ENCODE results near the gene GPX3. TPM values are rescaled to one million over a fixed set of nuclear protein-coding genes. Genes with fewer than 3 reads are reported as not detected.
A peak's percentile ranks its signal among the peaks of the same experiment; 100 is the strongest.

Gene GPX3, protein sequence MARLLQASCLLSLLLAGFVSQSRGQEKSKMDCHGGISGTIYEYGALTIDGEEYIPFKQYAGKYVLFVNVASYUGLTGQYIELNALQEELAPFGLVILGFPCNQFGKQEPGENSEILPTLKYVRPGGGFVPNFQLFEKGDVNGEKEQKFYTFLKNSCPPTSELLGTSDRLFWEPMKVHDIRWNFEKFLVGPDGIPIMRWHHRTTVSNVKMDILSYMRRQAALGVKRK
- total RNA-seq: not detected
- polyA plus RNA-seq: 1 to 10 TPM in 1 of 2 donors, not detected in 1; 1.5 TPM

DNA sequence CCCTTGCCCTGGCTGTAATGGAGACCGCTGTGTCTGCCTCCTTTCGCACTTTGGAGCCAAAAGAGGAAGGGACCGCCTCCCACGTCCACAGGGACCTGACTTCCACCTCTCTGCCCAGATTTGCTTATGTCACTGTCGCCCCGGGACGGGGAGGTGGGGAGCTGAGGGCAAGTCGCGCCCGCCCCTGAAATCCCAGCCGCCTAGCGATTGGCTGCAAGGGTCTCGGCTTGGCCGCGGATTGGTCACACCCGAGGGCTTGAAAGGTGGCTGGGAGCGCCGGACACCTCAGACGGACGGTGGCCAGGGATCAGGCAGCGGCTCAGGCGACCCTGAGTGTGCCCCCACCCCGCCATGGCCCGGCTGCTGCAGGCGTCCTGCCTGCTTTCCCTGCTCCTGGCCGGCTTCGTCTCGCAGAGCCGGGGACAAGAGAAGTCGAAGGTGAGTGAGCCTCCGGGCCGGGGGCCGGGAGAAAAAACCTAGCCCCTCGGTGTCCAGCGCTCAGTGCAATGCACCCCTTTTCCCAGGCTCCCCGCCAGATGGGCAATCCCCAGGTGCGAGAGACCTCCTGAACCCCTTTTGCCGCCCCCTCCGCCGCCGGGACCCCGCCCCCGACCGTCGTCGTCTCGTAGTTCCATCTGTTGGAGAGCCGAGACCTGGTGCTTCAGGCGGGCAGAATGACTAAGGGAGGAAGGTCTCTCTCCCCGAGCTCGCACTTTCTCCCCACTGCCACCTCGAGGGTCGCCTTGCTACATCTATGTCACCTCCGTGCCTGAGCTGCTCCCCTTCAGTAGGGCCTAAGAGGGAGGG lies at the start of gene GPX3:
Gene GPX3, plus strand, starts transcription at position 288 of the 807 bp plus-strand sequence. Its CDS starts 64 bp downstream, at position 352.
- H3K4me1 ChIP-seq (ENCODE audit: insufficient read depth, low read length): peaks cover 22% of the 10 kb centered on the region
- Mint-ChIP-seq H3K9me3 (peaks cover 0 to 2% (median 0%) of the 10 kb centered on the region in 8 donors), H3K36me3 (peaks cover 2 to 6% of the 10 kb centered on the region in 2 donors), H3K4me3 (peak within 1 kb of the TSS; percentile 52 to 83 (median 74)), H3K4me1 (peaks cover 11 to 55% (median 31%) of the 10 kb centered on the region in 4 donors), H3K27me3 (no peaks in the 10 kb centered on the region), H3K27ac (peak within 1 kb of the TSS in 6 of 7 donors; percentile 6 to 81 (median 72))
- no peak within 1 kb of the TSS for H3K27ac ChIP-seq (ENCODE audit: low read depth, low read length)
- intact Hi-C loops (cut with micrococcal nuclease): no loop called here
- ChIA-PET POLR2A (ENCODE audit: partially characterized antibody) (interaction anchor here (2.0 kb wide), 1 partner anchor 9 kb away, joined by 6 read pairs; no protein-coding TSS in a partner anchor), CTCF (ENCODE audit: partially characterized antibody) (interaction anchor here (1.1 to 1.6 kb wide), 2 partner anchors 8 to 95 kb away, joined by 3 to 6 read pairs; no protein-coding TSS in a partner anchor)
- peak in 4 of 5 donors; percentile 6 to 22 (median 14) for DNase-seq
- H3K9me3 ChIP-seq (ENCODE audit: control insufficient read depth in 1 of 2, low read length in 2 of 2): no peaks in the 10 kb centered on the region
- no peaks in the 10 kb centered on the region for H3K27me3 ChIP-seq (ENCODE audit: insufficient read depth, low read length)
- no peaks in the 10 kb centered on the region for H3K36me3 ChIP-seq (ENCODE audit: insufficient read depth, low read length)
- peak within 1 kb of the TSS; percentile 6 to 43 for H3K4me3 ChIP-seq (ENCODE audit: low read length in 2 of 2)

DNA sequence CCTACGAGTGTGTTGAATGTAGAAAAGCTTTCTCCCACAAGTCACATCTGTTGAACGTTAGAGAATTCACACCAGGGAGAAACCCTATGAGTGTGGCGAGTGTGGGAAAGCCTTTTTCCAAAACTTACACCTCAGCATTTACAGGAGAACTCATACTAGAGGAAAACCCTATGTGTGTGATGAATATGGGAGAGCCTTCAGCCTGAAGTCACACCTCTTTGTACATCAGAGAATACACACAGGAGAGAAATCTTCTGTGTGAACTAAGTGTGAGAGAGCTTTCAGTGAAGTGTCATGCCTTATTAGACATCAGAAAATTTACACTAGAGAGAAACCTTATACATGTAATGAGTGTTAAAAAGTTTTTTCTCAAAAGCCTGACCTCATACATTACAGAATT lies 41.8 kb upstream of the GPX3 start:
- ChIA-PET CTCF (ENCODE audit: partially characterized antibody) (no interaction called here), POLR2A (ENCODE audit: partially characterized antibody) (no interaction called here)
- H3K36me3 ChIP-seq (ENCODE audit: insufficient read depth, low read length): no peaks in the 10 kb centered on the region
- H3K4me1 Mint-ChIP-seq: no peaks in the 10 kb centered on the region
- no peaks in the 10 kb centered on the region for H3K36me3 Mint-ChIP-seq
- intact Hi-C loops (cut with micrococcal nuclease): no loop called here
- no peak overlapping the region for H3K4me3 Mint-ChIP-seq
- H3K27me3 Mint-ChIP-seq: peaks cover 0 to 3% of the 10 kb centered on the region in 2 donors
- DNase-seq: no peak
- no peak overlapping the region for H3K27ac Mint-ChIP-seq
- H3K4me3 ChIP-seq (ENCODE audit: low read length in 2 of 2): no peak overlapping the region
- H3K27ac ChIP-seq (ENCODE audit: low read depth, low read length): no peak overlapping the region
- no peaks in the 10 kb centered on the region for H3K9me3 ChIP-seq (ENCODE audit: control insufficient read depth in 1 of 2, low read length in 2 of 2)
- no peaks in the 10 kb centered on the region for H3K27me3 ChIP-seq (ENCODE audit: insufficient read depth, low read length)
- H3K4me1 ChIP-seq (ENCODE audit: insufficient read depth, low read length): no peaks in the 10 kb centered on the region
- H3K9me3 Mint-ChIP-seq: peaks cover 0 to 8% (median 4%) of the 10 kb centered on the region in 8 donors

DNA sequence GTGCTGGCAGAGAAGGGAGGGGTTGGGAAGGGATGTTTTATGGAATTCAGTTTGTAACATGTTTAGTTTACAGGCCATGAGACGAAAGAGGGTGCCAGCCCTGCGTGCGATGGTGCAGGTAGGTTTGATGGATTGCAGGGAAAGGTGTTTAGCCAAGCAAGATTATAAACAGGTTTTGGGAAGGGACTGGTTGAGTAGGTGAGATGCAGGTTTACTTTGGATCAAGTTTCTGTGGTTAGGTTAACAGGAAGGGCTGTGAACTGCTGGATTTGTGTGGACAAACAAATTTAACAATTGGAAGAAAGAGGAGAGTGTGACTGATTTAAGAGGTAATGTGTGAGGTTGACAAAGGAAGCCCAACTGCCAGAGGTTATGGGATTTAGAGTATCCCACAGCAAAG lies 32.6 kb upstream of the GPX3 start:
- POLR2A ChIA-PET (ENCODE audit: partially characterized antibody): no interaction called here
- Mint-ChIP-seq H3K9me3 (peaks cover 0 to 5% (median 0%) of the 10 kb centered on the region in 8 donors), H3K4me1 (no peaks in the 10 kb centered on the region), H3K4me3 (no peak overlapping the region), H3K27ac (no peak overlapping the region), H3K36me3 (peaks cover 0 to 14% of the 10 kb centered on the region in 2 donors), H3K27me3 (no peaks in the 10 kb centered on the region)
- Histone ChIP-seq H3K36me3 (ENCODE audit: insufficient read depth, low read length) (no peaks in the 10 kb centered on the region), H3K4me1 (ENCODE audit: insufficient read depth, low read length) (no peaks in the 10 kb centered on the region), H3K9me3 (ENCODE audit: control insufficient read depth in 1 of 2, low read length in 2 of 2) (no peaks in the 10 kb centered on the region), H3K27me3 (ENCODE audit: insufficient read depth, low read length) (no peaks in the 10 kb centered on the region), H3K27ac (ENCODE audit: low read depth, low read length) (no peak overlapping the region), H3K4me3 (ENCODE audit: low read length in 2 of 2) (no peak overlapping the region)
- no peak for DNase-seq
- CTCF ChIA-PET (ENCODE audit: partially characterized antibody): no interaction called here
- intact Hi-C loops (cut with micrococcal nuclease): no loop called here

DNA sequence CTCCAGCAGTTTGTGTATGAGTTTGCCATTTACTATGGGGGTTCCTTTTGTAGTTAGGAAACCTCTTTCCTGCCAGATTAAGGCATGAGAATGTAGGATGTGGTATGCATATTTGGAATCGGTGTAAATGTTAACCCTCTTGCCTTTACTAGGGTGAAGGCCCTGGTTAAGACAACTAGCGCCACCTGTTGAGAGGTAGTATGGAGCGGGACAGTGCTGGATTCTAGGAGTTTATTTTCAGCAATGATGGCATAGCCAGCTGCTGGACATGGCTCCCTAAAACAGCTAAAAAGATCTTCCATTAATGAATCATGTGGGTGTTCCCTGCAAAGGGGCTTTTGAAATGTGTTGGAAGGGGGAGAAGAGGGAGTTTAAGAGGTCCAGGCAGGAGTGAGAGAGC lies 30.7 kb upstream of the GPX3 start:
- H3K4me3 ChIP-seq (ENCODE audit: low read length in 2 of 2): no peak overlapping the region
- H3K4me1 ChIP-seq (ENCODE audit: insufficient read depth, low read length): no peaks in the 10 kb centered on the region
- H3K27me3 ChIP-seq (ENCODE audit: insufficient read depth, low read length): no peaks in the 10 kb centered on the region
- H3K27ac Mint-ChIP-seq: no peak overlapping the region
- intact Hi-C loops (cut with micrococcal nuclease): no loop called here
- ChIA-PET CTCF (ENCODE audit: partially characterized antibody) (no interaction called here), POLR2A (ENCODE audit: partially characterized antibody) (no interaction called here)
- H3K9me3 Mint-ChIP-seq: peaks cover 0 to 7% (median 3%) of the 10 kb centered on the region in 8 donors
- no peak overlapping the region for H3K27ac ChIP-seq (ENCODE audit: low read depth, low read length)
- H3K4me1 Mint-ChIP-seq: no peaks in the 10 kb centered on the region
- no peaks in the 10 kb centered on the region for H3K9me3 ChIP-seq (ENCODE audit: control insufficient read depth in 1 of 2, low read length in 2 of 2)
- H3K36me3 ChIP-seq (ENCODE audit: insufficient read depth, low read length): no peaks in the 10 kb centered on the region
- no peak overlapping the region for H3K4me3 Mint-ChIP-seq
- no peak for DNase-seq
- no peaks in the 10 kb centered on the region for H3K27me3 Mint-ChIP-seq
- H3K36me3 Mint-ChIP-seq: peaks cover 0 to 20% of the 10 kb centered on the region in 2 donors

DNA sequence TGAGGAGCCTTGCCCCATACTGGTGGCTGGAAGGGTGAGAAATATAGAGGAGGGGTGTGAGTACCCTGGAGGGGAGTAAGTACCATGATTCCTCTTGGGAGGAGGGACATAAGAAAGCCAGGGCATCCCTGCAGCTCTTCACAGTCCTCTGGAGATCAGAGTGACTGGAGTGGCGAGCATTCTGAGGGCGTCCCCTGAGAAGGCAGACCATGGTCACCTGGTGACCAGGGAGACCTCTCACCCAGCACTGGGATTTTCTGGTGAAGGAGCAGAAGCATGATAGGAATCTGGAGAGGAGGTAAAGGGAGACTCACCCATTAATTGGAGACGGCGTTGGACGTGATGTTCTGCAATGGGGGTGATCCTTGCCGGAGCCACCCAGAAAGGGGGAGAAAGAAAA lies 27.7 kb upstream of the GPX3 start:
- H3K27ac Mint-ChIP-seq: no peak overlapping the region
- no peaks in the 10 kb centered on the region for H3K4me1 Mint-ChIP-seq
- POLR2A ChIA-PET (ENCODE audit: partially characterized antibody): no interaction called here
- H3K9me3 Mint-ChIP-seq: peaks cover 0 to 12% (median 3%) of the 10 kb centered on the region in 8 donors
- no peak overlapping the region for H3K4me3 Mint-ChIP-seq
- H3K36me3 Mint-ChIP-seq: peaks cover 0 to 20% of the 10 kb centered on the region in 2 donors
- no peaks in the 10 kb centered on the region for H3K4me1 ChIP-seq (ENCODE audit: insufficient read depth, low read length)
- H3K27me3 Mint-ChIP-seq: no peaks in the 10 kb centered on the region
- no peak overlapping the region for H3K27ac ChIP-seq (ENCODE audit: low read depth, low read length)
- intact Hi-C loops (cut with micrococcal nuclease): no loop called here
- H3K36me3 ChIP-seq (ENCODE audit: insufficient read depth, low read length): no peaks in the 10 kb centered on the region
- H3K4me3 ChIP-seq (ENCODE audit: low read length in 2 of 2): no peak overlapping the region
- CTCF ChIA-PET (ENCODE audit: partially characterized antibody): no interaction called here
- H3K27me3 ChIP-seq (ENCODE audit: insufficient read depth, low read length): no peaks in the 10 kb centered on the region
- H3K9me3 ChIP-seq (ENCODE audit: control insufficient read depth in 1 of 2, low read length in 2 of 2): no peaks in the 10 kb centered on the region
- DNase-seq: no peak

DNA sequence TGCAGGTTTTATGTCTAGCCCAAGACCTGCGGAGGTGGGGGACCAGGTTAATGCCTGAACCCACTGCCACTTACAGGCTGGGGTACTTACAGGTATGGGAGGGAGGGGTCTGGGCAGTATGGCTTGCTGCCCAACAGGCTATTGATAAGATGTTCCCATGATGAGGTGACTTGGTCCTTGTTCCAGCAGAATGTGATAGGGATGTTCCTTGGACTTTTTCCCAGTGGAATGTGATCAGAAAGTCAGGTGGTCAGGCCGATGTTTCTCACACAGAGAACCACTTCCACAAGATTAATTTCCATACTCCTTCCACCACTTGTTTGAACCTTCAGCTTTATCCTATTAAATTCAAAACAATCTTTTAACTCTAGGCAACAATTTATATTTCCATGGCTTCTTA lies 27.0 kb upstream of the GPX3 start:
- DNase-seq: no peak
- intact Hi-C loops (cut with micrococcal nuclease): no loop called here
- Mint-ChIP-seq H3K36me3 (peaks cover 0 to 20% of the 10 kb centered on the region in 2 donors), H3K4me1 (no peaks in the 10 kb centered on the region), H3K4me3 (no peak overlapping the region), H3K9me3 (peaks cover 0 to 12% (median 3%) of the 10 kb centered on the region in 8 donors), H3K27ac (no peak overlapping the region), H3K27me3 (no peaks in the 10 kb centered on the region)
- no peaks in the 10 kb centered on the region for H3K27me3 ChIP-seq (ENCODE audit: insufficient read depth, low read length)
- ChIA-PET CTCF (ENCODE audit: partially characterized antibody) (no interaction called here), POLR2A (ENCODE audit: partially characterized antibody) (no interaction called here)
- no peak overlapping the region for H3K27ac ChIP-seq (ENCODE audit: low read depth, low read length)
- H3K36me3 ChIP-seq (ENCODE audit: insufficient read depth, low read length): no peaks in the 10 kb centered on the region
- no peaks in the 10 kb centered on the region for H3K9me3 ChIP-seq (ENCODE audit: control insufficient read depth in 1 of 2, low read length in 2 of 2)
- H3K4me1 ChIP-seq (ENCODE audit: insufficient read depth, low read length): no peaks in the 10 kb centered on the region
- H3K4me3 ChIP-seq (ENCODE audit: low read length in 2 of 2): no peak overlapping the region

DNA sequence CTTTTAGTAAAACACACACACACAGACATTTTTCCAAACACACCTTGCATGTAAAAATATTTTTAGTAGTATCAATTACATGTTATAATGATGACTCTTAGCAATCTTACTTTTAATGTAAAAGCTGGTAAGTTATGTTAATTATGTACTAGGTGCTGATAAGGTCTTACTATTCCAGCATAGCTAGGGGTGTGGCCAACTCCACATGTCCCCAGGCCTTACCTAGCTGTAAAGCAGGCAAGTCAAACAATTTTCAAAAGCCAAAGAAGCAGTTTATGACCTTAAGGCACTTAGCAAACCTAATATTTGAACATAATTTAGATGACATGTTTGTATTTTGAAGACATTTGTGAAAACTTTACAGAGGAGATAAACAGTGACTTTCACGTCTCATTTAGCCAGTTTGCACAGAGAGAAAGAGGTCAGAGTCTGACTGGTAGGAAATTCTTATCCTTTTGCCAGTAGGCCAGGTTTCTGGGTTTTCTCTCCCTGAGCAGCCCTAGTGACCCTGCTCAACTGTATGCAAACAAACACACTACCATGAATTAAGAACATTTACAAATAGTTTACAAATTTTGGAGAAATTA lies 26.5 kb upstream of the GPX3 start:
- intact Hi-C loops (cut with micrococcal nuclease): no loop called here
- Mint-ChIP-seq H3K4me1 (no peaks in the 10 kb centered on the region), H3K36me3 (peaks cover 0 to 20% of the 10 kb centered on the region in 2 donors), H3K4me3 (no peak overlapping the region), H3K27me3 (no peaks in the 10 kb centered on the region), H3K9me3 (peaks cover 0 to 12% (median 3%) of the 10 kb centered on the region in 8 donors), H3K27ac (peak overlapping the region in 1 of 7 donors; percentile 16)
- H3K9me3 ChIP-seq (ENCODE audit: control insufficient read depth in 1 of 2, low read length in 2 of 2): no peaks in the 10 kb centered on the region
- POLR2A ChIA-PET (ENCODE audit: partially characterized antibody): no interaction called here
- DNase-seq: no peak
- no peaks in the 10 kb centered on the region for H3K27me3 ChIP-seq (ENCODE audit: insufficient read depth, low read length)
- H3K4me1 ChIP-seq (ENCODE audit: insufficient read depth, low read length): no peaks in the 10 kb centered on the region
- H3K27ac ChIP-seq (ENCODE audit: low read depth, low read length): no peak overlapping the region
- CTCF ChIA-PET (ENCODE audit: partially characterized antibody): no interaction called here
- H3K36me3 ChIP-seq (ENCODE audit: insufficient read depth, low read length): no peaks in the 10 kb centered on the region
- H3K4me3 ChIP-seq (ENCODE audit: low read length in 2 of 2): no peak overlapping the region
